Glomerular endothelial cell (primary cell): ENCODE data around the gene BMPR2. TPM values are rescaled to one million over a fixed set of nuclear protein-coding genes. Genes with fewer than 3 reads are reported as not detected.
"Not testable (repeated sequence)": the region's sequence is repeated elsewhere in the genome, so short reads cannot be mapped to it uniquely, and the experiment has no call there.

ENCODE experiments used
- DNase-seq: peaks from one replicate; pipeline ENCODE4 v3.0.0-alpha.2; 2011; ENCODE audit warnings: low read depth, low spot score; ENCODE audit errors: extremely low read depth
- total RNA-seq: library from RNA; depleted of rRNA; stranded (reverse); fragments of >200 nt; gene quantifications from 2 replicates; pipeline ENCODE4 v1.2.3, GENCODE V29; 2015

The BMPR2 gene
- total RNA-seq: 101 and 141 TPM in 2 replicates

- DNase-seq: peak; percentile 86
Measured at GRCh38 chr2:202375609-202376408, at the start of gene BMPR2. Gene BMPR2, plus strand, starts transcription at chr2:202376327. Its CDS starts 1,148 bp downstream, at chr2:202377475.

- DNase-seq: no peak
Measured at GRCh38 chr2:202327858-202328257, 48.3 kb upstream of the BMPR2 start.

GRCh38 chr2:202335791-202336467, 40.2 kb upstream of the BMPR2 start:
- DNase-seq: peak; percentile 85

GRCh38 chr2:202337151-202337550, 39.0 kb upstream of the BMPR2 start:
- DNase-seq: no peak

- no peak for DNase-seq
Measured at GRCh38 chr2:202337706-202338346, 38.3 kb upstream of the BMPR2 start.

GRCh38 chr2:202339071-202339870, 36.9 kb upstream of the BMPR2 start:
- no peak for DNase-seq

GRCh38 chr2:202344178-202344577, 31.9 kb upstream of the BMPR2 start:
- DNase-seq: no peak

GRCh38 chr2:202346180-202346579, 29.9 kb upstream of the BMPR2 start:
- no peak for DNase-seq

GRCh38 chr2:202353430-202353829, 22.7 kb upstream of the BMPR2 start:
- no peak for DNase-seq

- no peak for DNase-seq
Measured at GRCh38 chr2:202355993-202356505, 20.1 kb upstream of the BMPR2 start.

GRCh38 chr2:202358924-202359323, 17.2 kb upstream of the BMPR2 start:
- not testable (repeated sequence) for DNase-seq

- no peak for DNase-seq
Measured at GRCh38 chr2:202360646-202361045, 15.5 kb upstream of the BMPR2 start.

GRCh38 chr2:202361108-202361507, 15.0 kb upstream of the BMPR2 start:
- DNase-seq: no peak

GRCh38 chr2:202373490-202373889, 2.6 kb upstream of the BMPR2 start:
- no peak for DNase-seq

GRCh38 chr2:202374383-202374782, 1.7 kb upstream of the BMPR2 start:
- DNase-seq: not testable (repeated sequence)

GRCh38 chr2:202375033-202375608, 1.0 kb upstream of the BMPR2 start:
- DNase-seq: peak; percentile 61

GRCh38 chr2:202376460-202377206, 506 bp downstream of the BMPR2 start:
- no peak for DNase-seq

GRCh38 chr2:202377207-202377761, 1.2 kb downstream of the BMPR2 start:
- DNase-seq: no peak

GRCh38 chr2:202378001-202378400, 1.9 kb downstream of the BMPR2 start:
- DNase-seq: no peak
